Stimulated activated memory B cell treated with anti-CD40 and anti-IgM and Interleukin-4, amounts not matched to agents 10 μg/mL and 1 μg/mL and 100 μg/mL, for 72 hours (primary cell): ENCODE results near the gene IGF2BP3.
A peak's percentile ranks its signal among the peaks of the same experiment; 100 is the strongest.

Source experiments
- ATAC-seq: fragments of 150-1000 bp; cut with Tn5 transposase; 2 replicates; pipeline ENCODE4 v1.10.0; 2021
- H3K27ac Mint-ChIP-seq: one replicate; pipeline ENCODE4 v1.8.0; 2022; ENCODE audit warnings: mild to moderate bottlenecking, mixed read lengths
- H3K27me3 Mint-ChIP-seq: one replicate; pipeline ENCODE4 v1.8.0; 2022; ENCODE audit warnings: mixed read lengths
- H3K36me3 Mint-ChIP-seq: one replicate; pipeline ENCODE4 v1.8.0; 2022; ENCODE audit warnings: mixed read lengths
- H3K4me1 Mint-ChIP-seq: one replicate; pipeline ENCODE4 v1.8.0; 2022; ENCODE audit warnings: mixed read lengths
- H3K4me3 Mint-ChIP-seq: one replicate; pipeline ENCODE4 v1.8.0; 2022; ENCODE audit warnings: mild to moderate bottlenecking, moderate library complexity, mixed read lengths
- H3K9me3 Mint-ChIP-seq: one replicate; pipeline ENCODE4 v1.8.0; 2022; ENCODE audit warnings: mixed read lengths

Gene IGF2BP3

DNA sequence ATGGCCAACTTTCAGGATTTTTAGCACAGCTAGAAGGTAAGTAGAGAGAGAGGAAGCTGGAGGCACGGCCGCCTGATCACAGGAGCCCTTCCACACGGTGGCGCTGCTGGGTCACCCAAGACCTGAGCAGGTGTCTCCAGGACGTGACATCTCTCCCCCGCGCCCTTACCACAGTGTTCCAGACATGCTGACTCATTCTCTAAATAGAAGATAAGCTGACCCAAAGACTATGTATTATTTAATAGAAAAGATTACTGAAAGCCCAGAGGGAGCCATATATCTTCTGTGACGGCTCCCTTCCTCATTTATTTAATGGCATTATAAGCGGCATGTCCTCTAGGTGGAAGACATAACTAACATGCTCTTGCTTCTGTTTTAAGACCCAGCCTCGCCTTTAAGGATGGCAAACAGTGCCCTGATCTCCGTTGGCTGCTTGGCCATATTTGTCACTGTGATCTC, 197.1 kb downstream of the IGF2BP3 start:
- ATAC-seq = peak; percentile 97
- Mint-ChIP-seq H3K27me3 (no peaks in the 10 kb centered on the region), H3K4me3 (peak overlapping the region; percentile 76), H3K9me3 (no peaks in the 10 kb centered on the region), H3K27ac (peak overlapping the region; percentile 80), H3K36me3 (no peaks in the 10 kb centered on the region), H3K4me1 (peaks cover 11% of the 10 kb centered on the region)

DNA sequence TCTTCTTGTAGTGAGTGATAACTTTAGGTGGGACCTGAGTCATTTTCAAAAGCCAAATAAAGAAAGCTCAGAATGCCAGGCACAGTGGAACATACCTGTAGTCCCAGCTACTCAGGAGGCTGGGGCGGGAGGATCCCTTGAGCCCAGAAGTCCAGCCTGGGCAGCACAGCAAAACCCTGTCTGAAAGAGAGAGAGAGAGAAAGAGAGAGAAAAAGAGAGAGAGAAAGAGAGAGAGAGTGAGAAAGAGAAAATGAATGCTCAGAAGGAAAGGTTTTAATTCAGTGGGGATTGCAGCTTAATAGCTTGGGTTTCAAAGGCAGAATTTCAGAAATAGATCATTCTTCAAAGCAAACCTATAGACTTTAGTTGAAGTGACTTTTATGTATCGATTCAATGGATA, 198.0 kb downstream of the IGF2BP3 start:
- Mint-ChIP-seq H3K36me3 (no peaks in the 10 kb centered on the region), H3K27ac (peak overlapping the region; percentile 80), H3K27me3 (no peaks in the 10 kb centered on the region), H3K4me3 (no peak overlapping the region), H3K9me3 (no peaks in the 10 kb centered on the region), H3K4me1 (peaks cover 11% of the 10 kb centered on the region)
- no peak for ATAC-seq

DNA sequence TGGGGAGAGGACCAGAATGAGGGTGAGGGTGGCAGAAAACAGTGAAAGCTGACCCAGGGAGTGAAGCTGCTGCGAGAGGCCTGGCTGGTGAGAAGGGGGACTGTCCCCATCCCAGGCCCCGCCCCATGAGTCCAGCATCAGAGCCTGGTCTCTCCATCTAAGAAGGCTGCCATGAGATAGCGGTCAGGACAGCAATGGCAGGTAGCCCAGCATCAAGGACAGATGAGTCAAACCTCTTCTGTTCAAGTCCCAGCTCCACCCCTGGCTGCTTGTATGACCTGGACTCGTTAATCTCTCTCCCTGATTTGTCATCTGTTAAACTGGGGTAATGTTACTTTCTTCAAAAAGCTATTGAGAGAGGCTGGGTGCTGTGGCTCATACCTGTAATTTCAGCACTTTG, 201.5 kb downstream of the IGF2BP3 start:
- no peak overlapping the region for H3K27ac Mint-ChIP-seq
- H3K36me3 Mint-ChIP-seq = no peaks in the 10 kb centered on the region
- peaks cover 11% of the 10 kb centered on the region for H3K4me1 Mint-ChIP-seq
- no peaks in the 10 kb centered on the region for H3K27me3 Mint-ChIP-seq
- no peaks in the 10 kb centered on the region for H3K9me3 Mint-ChIP-seq
- H3K4me3 Mint-ChIP-seq = no peak overlapping the region
- no peak for ATAC-seq

DNA sequence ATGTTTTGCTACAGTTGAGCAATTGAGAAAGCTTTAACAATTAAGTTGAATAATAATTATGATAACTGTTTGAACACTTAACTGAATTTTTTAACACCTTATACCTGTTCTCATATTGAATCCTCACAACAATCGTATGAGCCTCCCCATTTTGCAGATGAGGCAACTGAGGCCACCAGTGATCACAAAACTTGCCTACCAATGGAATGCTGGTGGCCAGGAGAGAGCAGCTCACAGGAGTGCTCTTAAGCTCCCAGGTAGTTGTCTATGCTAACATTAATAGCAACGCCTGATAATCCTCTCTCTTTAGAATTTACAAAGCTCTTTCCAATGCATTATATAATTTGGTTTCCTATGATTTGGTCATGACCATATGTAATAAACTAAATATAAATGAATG, 202.1 kb downstream of the IGF2BP3 start:
- no peak for ATAC-seq
- no peaks in the 10 kb centered on the region for H3K36me3 Mint-ChIP-seq
- H3K27ac Mint-ChIP-seq = no peak overlapping the region
- H3K9me3 Mint-ChIP-seq = no peaks in the 10 kb centered on the region
- H3K27me3 Mint-ChIP-seq = no peaks in the 10 kb centered on the region
- H3K4me3 Mint-ChIP-seq = no peak overlapping the region
- peaks cover 6% of the 10 kb centered on the region for H3K4me1 Mint-ChIP-seq

DNA sequence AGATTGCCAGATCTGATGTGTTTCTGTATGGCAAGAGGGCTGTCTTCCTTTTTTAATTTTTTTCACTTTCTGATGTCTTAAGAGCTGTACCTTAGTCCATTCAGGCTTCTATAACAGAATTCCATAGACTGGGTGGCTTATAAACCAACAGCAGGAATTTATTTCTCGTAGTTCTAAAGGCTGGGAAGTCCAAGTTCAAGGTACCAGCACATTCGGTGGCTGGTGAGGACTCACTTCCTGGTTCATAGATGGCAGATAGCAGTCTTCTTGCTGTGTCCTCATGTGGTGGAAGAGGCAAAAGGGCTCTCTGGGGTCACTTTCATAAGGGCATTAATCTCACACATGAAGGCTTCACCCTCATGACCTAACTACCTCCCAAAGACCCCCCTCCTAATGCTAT, 202.9 kb downstream of the IGF2BP3 start:
- Mint-ChIP-seq H3K9me3 (no peaks in the 10 kb centered on the region), H3K27me3 (no peaks in the 10 kb centered on the region), H3K4me3 (no peak overlapping the region), H3K36me3 (no peaks in the 10 kb centered on the region), H3K27ac (no peak overlapping the region), H3K4me1 (no peaks in the 10 kb centered on the region)
- no peak for ATAC-seq

DNA sequence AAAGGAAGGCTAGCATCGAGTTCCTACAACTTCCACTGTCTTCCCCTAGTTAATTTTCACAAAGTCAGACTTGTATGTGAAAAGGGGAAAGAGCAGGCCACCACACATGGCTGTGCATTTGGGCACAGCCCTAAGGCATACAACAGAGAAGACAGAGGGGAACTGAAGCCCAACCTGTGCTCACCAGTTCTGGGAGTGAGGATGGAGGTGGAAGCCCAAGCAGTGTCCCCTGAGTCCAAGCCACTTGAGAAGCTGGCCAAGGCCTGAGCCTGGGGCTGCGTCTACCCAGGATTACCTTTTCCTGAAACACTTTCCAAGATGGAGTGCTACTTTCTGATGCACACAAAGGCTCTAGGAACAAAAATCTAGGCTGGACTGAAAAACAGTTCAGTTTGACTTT, 203.4 kb downstream of the IGF2BP3 start:
- Mint-ChIP-seq H3K27ac (no peak overlapping the region), H3K27me3 (no peaks in the 10 kb centered on the region), H3K9me3 (no peaks in the 10 kb centered on the region), H3K4me3 (no peak overlapping the region), H3K36me3 (no peaks in the 10 kb centered on the region), H3K4me1 (no peaks in the 10 kb centered on the region)
- ATAC-seq = no peak

DNA sequence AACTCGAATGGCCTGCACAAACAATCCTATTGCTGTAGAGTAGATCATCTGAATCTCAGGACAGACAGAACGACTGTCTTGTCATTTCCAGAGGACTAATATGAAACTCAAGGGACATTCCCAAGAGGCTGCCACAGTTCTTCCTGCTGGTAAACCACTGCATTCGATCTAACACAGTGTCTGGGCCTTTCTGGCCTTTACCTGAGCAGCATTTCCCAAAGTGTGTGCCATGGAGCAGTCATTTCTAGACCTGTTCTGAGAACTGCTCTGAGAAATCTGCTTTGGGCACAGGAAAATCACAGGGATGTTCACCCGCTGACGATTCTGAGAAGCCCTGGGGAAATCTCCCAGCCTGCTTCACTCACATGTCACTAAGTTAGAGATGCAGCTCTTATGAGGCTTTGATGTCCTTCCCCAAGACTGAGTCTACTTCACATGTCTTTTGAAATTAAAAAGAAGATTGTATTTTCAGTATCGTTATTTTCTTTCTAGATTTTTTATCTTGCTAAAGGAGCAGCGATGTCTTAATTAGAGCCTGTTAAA, 205.3 kb downstream of the IGF2BP3 start:
- Mint-ChIP-seq H3K4me1 (no peaks in the 10 kb centered on the region), H3K4me3 (no peak overlapping the region), H3K27me3 (no peaks in the 10 kb centered on the region), H3K27ac (no peak overlapping the region), H3K9me3 (no peaks in the 10 kb centered on the region), H3K36me3 (no peaks in the 10 kb centered on the region)
- no peak for ATAC-seq

DNA sequence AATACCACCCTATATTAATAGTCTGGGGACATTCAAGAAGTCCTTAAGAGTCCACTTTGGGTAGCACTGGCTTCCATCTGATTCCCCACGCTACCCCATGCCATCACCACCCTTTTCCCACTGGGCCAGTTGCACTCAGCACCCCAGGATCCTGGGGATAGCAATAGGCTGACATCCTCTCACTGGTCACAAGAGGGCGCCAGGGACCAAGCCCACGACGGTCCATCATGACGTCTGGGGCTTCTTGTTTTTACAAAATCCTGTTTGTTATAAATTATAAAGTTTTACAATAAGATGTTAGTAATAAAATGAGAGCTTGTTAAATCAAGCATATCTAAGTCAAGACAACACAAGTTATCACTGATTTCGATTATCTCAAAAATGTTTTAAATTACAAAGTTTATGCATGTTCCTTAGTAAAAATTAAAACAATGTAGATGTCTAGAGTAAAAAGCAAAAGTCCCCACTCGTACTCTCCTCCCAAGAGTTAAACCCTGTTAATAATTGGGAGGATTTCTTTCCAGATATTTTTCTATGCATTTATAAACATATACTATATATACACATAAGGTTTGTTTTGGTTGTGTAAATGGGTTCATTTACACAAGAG, 208.3 kb downstream of the IGF2BP3 start:
- Mint-ChIP-seq H3K27me3 (peaks cover 15% of the 10 kb centered on the region), H3K4me3 (no peak overlapping the region)
- peak; percentile 78 for ATAC-seq

DNA sequence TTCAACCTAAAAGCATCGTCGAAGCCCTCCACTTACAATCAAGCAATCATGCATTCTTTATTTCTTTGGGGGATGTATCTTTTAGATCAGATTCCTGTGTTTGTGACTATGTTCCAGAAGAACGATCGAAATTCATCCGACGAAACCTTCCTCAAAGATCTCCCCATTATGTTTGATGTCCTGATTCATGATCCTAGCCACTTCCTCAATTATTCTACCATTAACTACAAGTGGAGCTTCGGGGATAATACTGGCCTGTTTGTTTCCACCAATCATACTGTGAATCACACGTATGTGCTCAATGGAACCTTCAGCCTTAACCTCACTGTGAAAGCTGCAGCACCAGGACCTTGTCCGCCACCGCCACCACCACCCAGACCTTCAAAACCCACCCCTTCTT, 209.9 kb downstream of the IGF2BP3 start:
- Mint-ChIP-seq H3K27ac (no peak overlapping the region), H3K4me3 (no peak overlapping the region), H3K9me3 (no peaks in the 10 kb centered on the region), H3K4me1 (no peaks in the 10 kb centered on the region), H3K27me3 (peaks cover 30% of the 10 kb centered on the region), H3K36me3 (no peaks in the 10 kb centered on the region)
- no peak for ATAC-seq

More for the DNA sequence above, 208.3 kb downstream of the IGF2BP3 start:
- no peak overlapping the region for H3K27ac Mint-ChIP-seq
- no peaks in the 10 kb centered on the region for H3K36me3 Mint-ChIP-seq
- no peaks in the 10 kb centered on the region for H3K9me3 Mint-ChIP-seq
- H3K4me1 Mint-ChIP-seq = no peaks in the 10 kb centered on the region
